HEK293 (cell line): ENCODE measurements around the gene SH2D2A.

Experiments used
- CTCF ChIA-PET: fragments of 350-600 bp; formaldehyde crosslinking; extraction: SDS; loops from one replicate; lab custom pipeline; 2021; ENCODE audit warnings: antibody characterized with exemption; lab: Yijun Ruan, JAX
- POLR2A ChIA-PET: fragments of 300-600 bp; formaldehyde crosslinking; extraction: SDS; loops from one replicate; lab custom pipeline; 2020; ENCODE audit warnings: antibody characterized with exemption, inconsistent platforms; lab: Yijun Ruan, JAX
- H3K27ac ChIP-seq: fragments of 200-500 bp; sonication (Bioruptor generic); 2 replicates; pipeline ENCODE4 v1.5.1; 2014; ENCODE audit warnings: low read depth, low read length, control low read depth, inconsistent platforms; ENCODE audit errors: extremely low read depth
- H3K36me3 ChIP-seq, 2 experiments: fragments of 200-500 bp in 1 of 2; sonication (Bioruptor generic) in 1 of 2; 1 replicate in 1 of 2; 2 replicates in 1 of 2; pipeline ENCODE4 v1.5.1; 2014 to 2017; ENCODE audit warnings: inconsistent platforms in 2 of 2, low read length in 2 of 2; ENCODE audit not compliant: control insufficient read depth in 2 of 2, insufficient read depth in 1 of 2
- H3K4me1 ChIP-seq: fragments of 200-500 bp; sonication (Bioruptor generic); 2 replicates; pipeline ENCODE4 v1.5.1; 2014; ENCODE audit warnings: mild to moderate bottlenecking, low read length, inconsistent platforms; ENCODE audit not compliant: control insufficient read depth, insufficient read depth
- H3K4me3 ChIP-seq: 2 replicates; pipeline ENCODE4 v1.5.1; 2011; ENCODE audit warnings: low read depth, mild to moderate bottlenecking, control low read depth, low read length, moderate library complexity
- H3K9me3 ChIP-seq: fragments of 200-500 bp; sonication (Bioruptor generic); 2 replicates; pipeline ENCODE4 v1.5.1; 2014; ENCODE audit warnings: low read depth, low read length, inconsistent platforms; ENCODE audit not compliant: control insufficient read depth, insufficient read depth
- FEZF1 ChIP-seq: fragments of 450-650 bp; formaldehyde crosslinking; IDR thresholded peaks from 2 replicates; pipeline ENCODE4 v1.5.1; 2016; ENCODE audit warnings: missing biosample characterization, missing genetic modification characterization
- IKZF3 ChIP-seq: fragments of 450-650 bp; IDR thresholded peaks from 2 replicates; pipeline ENCODE4 v1.5.0; 2018; ENCODE audit warnings: missing biosample characterization, mild to moderate bottlenecking, missing genetic modification characterization, moderate library complexity
- KLF7 ChIP-seq: fragments of 450-650 bp; formaldehyde crosslinking; IDR thresholded peaks from 2 replicates; pipeline ENCODE4 v1.5.1; 2016; ENCODE audit warnings: missing biosample characterization, missing genetic modification characterization, borderline replicate concordance
- KLF8 ChIP-seq: fragments of 450-650 bp; formaldehyde crosslinking; IDR thresholded peaks from 2 replicates; pipeline ENCODE4 v1.5.1; 2016; ENCODE audit warnings: missing biosample characterization, missing genetic modification characterization
- OSR2 ChIP-seq: fragments of 450-650 bp; formaldehyde crosslinking; IDR thresholded peaks from 2 replicates; pipeline ENCODE4 v1.5.1; 2016; ENCODE audit warnings: missing biosample characterization, missing genetic modification characterization
- PATZ1 ChIP-seq: fragments of 450-650 bp; formaldehyde crosslinking; IDR thresholded peaks from 2 replicates; pipeline ENCODE4 v1.5.1; 2016; ENCODE audit warnings: missing biosample characterization, missing genetic modification characterization
- PRDM1 ChIP-seq: fragments of 450-650 bp; formaldehyde crosslinking; IDR thresholded peaks from 2 replicates; pipeline ENCODE4; 2016; ENCODE audit warnings: missing biosample characterization, missing genetic modification characterization
- SP7 ChIP-seq: fragments of 450-650 bp; formaldehyde crosslinking; IDR thresholded peaks from 2 replicates; pipeline ENCODE4 v1.5.1; 2016; ENCODE audit warnings: missing biosample characterization, missing genetic modification characterization
- ZBTB20 ChIP-seq: fragments of 450-650 bp; formaldehyde crosslinking; IDR thresholded peaks from 2 replicates; pipeline ENCODE4 v1.5.1; 2016; ENCODE audit warnings: missing biosample characterization, missing genetic modification characterization
- ZFP37 ChIP-seq: fragments of 450-650 bp; formaldehyde crosslinking; IDR thresholded peaks from 2 replicates; pipeline ENCODE4 v1.5.1; 2016; ENCODE audit warnings: missing biosample characterization, missing genetic modification characterization
- ZNF169 ChIP-seq: fragments of 450-650 bp; formaldehyde crosslinking; IDR thresholded peaks from 2 replicates; pipeline ENCODE4 v1.5.1; 2016; ENCODE audit warnings: missing biosample characterization, missing genetic modification characterization
- ZNF2 ChIP-seq: fragments of 450-650 bp; formaldehyde crosslinking; IDR thresholded peaks from 2 replicates; pipeline ENCODE4 v1.5.1; 2016; ENCODE audit warnings: missing biosample characterization, missing genetic modification characterization
- ZNF266 ChIP-seq: fragments of 450-650 bp; formaldehyde crosslinking; IDR thresholded peaks from 2 replicates; pipeline ENCODE4 v1.5.1; 2016; ENCODE audit warnings: missing biosample characterization, missing genetic modification characterization, low read depth
- ZNF302 ChIP-seq: fragments of 450-650 bp; formaldehyde crosslinking; IDR thresholded peaks from 2 replicates; pipeline ENCODE4 v1.5.1; 2016; ENCODE audit warnings: missing biosample characterization, missing genetic modification characterization, low read depth
- ZNF311 ChIP-seq: fragments of 450-650 bp; formaldehyde crosslinking; IDR thresholded peaks from 2 replicates; pipeline ENCODE4 v1.5.1; 2017; ENCODE audit warnings: missing biosample characterization, missing genetic modification characterization, borderline replicate concordance
- ZNF324 ChIP-seq: fragments of 450-650 bp; formaldehyde crosslinking; IDR thresholded peaks from 2 replicates; pipeline ENCODE4 v1.5.1; 2016; ENCODE audit warnings: missing biosample characterization, missing genetic modification characterization
- ZNF335 ChIP-seq: fragments of 450-650 bp; formaldehyde crosslinking; conservative IDR thresholded peaks from 2 replicates; pipeline ENCODE4 v1.5.1; 2016; ENCODE audit warnings: missing biosample characterization, missing genetic modification characterization
- ZNF513 ChIP-seq: fragments of 450-650 bp; IDR thresholded peaks from 2 replicates; pipeline ENCODE4 v1.5.1; 2018; ENCODE audit warnings: missing biosample characterization, missing genetic modification characterization
- ZNF529 ChIP-seq: fragments of 450-650 bp; formaldehyde crosslinking; IDR thresholded peaks from 2 replicates; pipeline ENCODE4 v1.5.1; 2017; ENCODE audit warnings: missing genetic modification characterization, missing biosample characterization; ENCODE audit not compliant: insufficient replicate concordance
- ZNF548 ChIP-seq: fragments of 450-650 bp; formaldehyde crosslinking; IDR thresholded peaks from 2 replicates; pipeline ENCODE4 v1.5.1; 2016; ENCODE audit warnings: missing biosample characterization, missing genetic modification characterization
- ZNF561 ChIP-seq: fragments of 450-650 bp; IDR thresholded peaks from 2 replicates; pipeline ENCODE4 v1.5.1; 2018; ENCODE audit warnings: missing biosample characterization, missing genetic modification characterization, borderline replicate concordance
- ZNF585B ChIP-seq: fragments of 450-650 bp; formaldehyde crosslinking; IDR thresholded peaks from 2 replicates; pipeline ENCODE4 v1.5.1; 2016; ENCODE audit warnings: missing biosample characterization, missing genetic modification characterization
- ZNF654 ChIP-seq: fragments of 450-650 bp; formaldehyde crosslinking; IDR thresholded peaks from 2 replicates; pipeline ENCODE4 v1.5.1; 2016; ENCODE audit warnings: low read depth, missing biosample characterization, missing genetic modification characterization
- ZSCAN16 ChIP-seq: fragments of 450-650 bp; formaldehyde crosslinking; IDR thresholded peaks from 2 replicates; pipeline ENCODE4 v1.5.1; 2016; ENCODE audit warnings: missing biosample characterization, missing genetic modification characterization
- ZSCAN5A ChIP-seq: fragments of 450-650 bp; formaldehyde crosslinking; IDR thresholded peaks from 2 replicates; pipeline ENCODE4 v1.5.1; 2016; ENCODE audit warnings: missing biosample characterization, missing genetic modification characterization

Gene SH2D2A

GRCh38 chr1:156772222-156772621 lies 44.4 kb downstream of the SH2D2A start:
- no peak overlapping the region for H3K4me3 ChIP-seq
- H3K4me1 ChIP-seq: peaks cover 14% of the 10 kb centered on the region
- POLR2A ChIA-PET: interaction anchor here (1.2 to 1.3 kb wide), 2 partner anchors 20 to 44 kb away, joined by 4 to 6 read pairs; partner anchors contain the start of genes HDGF, ISG20L2 and METTL25B
- H3K27ac ChIP-seq: no peak overlapping the region
- peaks cover 4 to 57% of the 10 kb centered on the region in 2 experiments; a peak in 2 of 3 replicates for H3K36me3 ChIP-seq
- CTCF ChIA-PET: interaction anchor here (0.6 to 3.6 kb wide), 8 partner anchors 9 to 113 kb away, joined by 3 to 31 read pairs (median 4); partner anchors contain the start of genes ISG20L2, METTL25B and MRPL24
- TF ChIP-seq OSR2 (tag by site-specific recombination) (no peak), KLF8 (tag by site-specific recombination) (no peak), ZNF266 (tag by site-specific recombination) (no peak), ZNF654 (tag by site-specific recombination) (no peak), ZNF529 (tag by site-specific recombination) (no peak), SP7 (tag by site-specific recombination) (no peak), ZSCAN16 (tag by site-specific recombination) (no peak), FEZF1 (no peak), IKZF3 (no peak), ZFP37 (tag by site-specific recombination) (no peak)
- TF ChIP-seq, all 188 proteins: peak for 0
- no peaks in the 10 kb centered on the region for H3K9me3 ChIP-seq

GRCh38 chr1:156768610-156769295 lies 47.9 kb downstream of the SH2D2A start:
- CTCF ChIA-PET: interaction anchor here (0.8 to 5.0 kb wide), 7 partner anchors 23 to 122 kb away, joined by 3 to 28 read pairs (median 4); partner anchors contain the start of genes ISG20L2, METTL25B, MRPL24 and NTRK1
- TF ChIP-seq ZNF335 (tag by site-specific recombination): peak; percentile 58; the same call in 1 of the 2 replicates
- TF ChIP-seq ZNF2 (tag by site-specific recombination): no peak
- no peak for TF ChIP-seq ZNF311 (tag by site-specific recombination)
- no peak for TF ChIP-seq ZNF585B (tag by site-specific recombination)
- Histone ChIP-seq H3K36me3 (peaks cover 4 to 48% of the 10 kb centered on the region in 2 experiments; a peak in 2 of 3 replicates), H3K27ac (peak overlapping the region; percentile 94), H3K4me3 (peak overlapping the region; percentile 92), H3K4me1 (peaks cover 8% of the 10 kb centered on the region), H3K9me3 (no peaks in the 10 kb centered on the region)
- POLR2A ChIA-PET: interaction anchor here (0.5 to 3.9 kb wide), 3 partner anchors 17 to 28 kb away, joined by 5 to 110 read pairs (median 19); partner anchors contain the start of genes HDGF and MRPL24

- Histone ChIP-seq H3K27ac (peak overlapping the region; percentile 94), H3K4me1 (peaks cover 8% of the 10 kb centered on the region)
- CTCF ChIA-PET: interaction anchor here (0.7 to 5.0 kb wide), 10 partner anchors 22 to 160 kb away, joined by 3 to 28 read pairs (median 4); partner anchors contain the start of genes ISG20L2, METTL25B, MRPL24 and NTRK1
- TF ChIP-seq PATZ1 (tag by site-specific recombination) (peak; percentile 78), ZNF513 (0 out of 2 replicates have a peak, but pooled peaks have one; percentile 4), ZSCAN5A (peak; percentile 8; the same call in 1 of the 2 replicates), ZNF169 (tag by site-specific recombination) (no peak), ZNF561 (tag by site-specific recombination) (no peak), ZNF302 (tag by site-specific recombination) (no peak), KLF7 (tag by site-specific recombination) (no peak), PRDM1 (tag by site-specific recombination) (no peak), ZNF324 (tag by site-specific recombination) (peak; percentile 6; the same call in 1 of the 2 replicates), ZNF548 (tag by site-specific recombination) (no peak), ZBTB20 (no peak)
These were observed 48.6 kb downstream of the SH2D2A start for GRCh38 chr1:156767879-156768604.

More at GRCh38 chr1:156767879-156768604, 48.6 kb downstream of the SH2D2A start:
- Histone ChIP-seq H3K36me3 (peaks cover 4 to 41% of the 10 kb centered on the region in 2 experiments; a peak in 2 of 3 replicates), H3K9me3 (no peaks in the 10 kb centered on the region), H3K4me3 (peak overlapping the region; percentile 92)
- POLR2A ChIA-PET: interaction anchor here (0.9 to 3.9 kb wide), 11 partner anchors 11 to 144 kb away, joined by 3 to 110 read pairs (median 6); partner anchors contain the start of genes HDGF, ISG20L2, METTL25B and MRPL24
